Epithelial cell of esophagus (primary cell): ENCODE data around the gene VILL.
A peak's percentile ranks its signal among the peaks of the same experiment; 100 is the strongest.

Experiments used
- DNase-seq: peaks from one replicate; pipeline ENCODE4 v3.0.0; 2010; ENCODE audit warnings: low read depth
- H3K4me3 ChIP-seq: 2 replicates; pipeline ENCODE4 v1.5.1; 2011; ENCODE audit warnings: mild to moderate bottlenecking, low read length, control low read depth
- TF ChIP-seq, protein P1 (sequence below): IDR thresholded peaks from 2 replicates; pipeline ENCODE4 v1.5.1; 2011; ENCODE audit warnings: low read depth, mild to moderate bottlenecking, low read length, control low read depth, inconsistent platforms; ENCODE audit not compliant: insufficient read depth; ENCODE audit errors: missing control alignments

VILL gene

DNA sequence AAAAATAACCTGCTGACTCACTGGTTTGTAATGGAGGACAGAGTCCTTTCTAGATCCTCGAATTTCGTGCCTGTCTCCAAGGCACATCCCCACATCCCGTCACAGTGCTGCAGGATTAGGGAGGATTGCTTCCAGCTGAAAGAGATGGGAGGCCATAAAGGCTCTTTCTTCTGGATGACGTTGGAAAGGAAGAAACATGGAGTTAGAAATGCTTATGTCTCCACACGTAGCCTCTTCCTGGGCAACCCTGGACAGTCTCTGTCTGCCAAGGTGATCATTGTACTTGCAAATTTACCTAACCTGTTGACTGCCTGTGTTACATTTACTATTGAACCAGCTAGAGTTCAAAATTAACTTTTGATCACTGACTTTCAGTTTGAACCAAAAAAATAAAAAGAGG is 27.6 kb upstream of the VILL start:
- no peak for DNase-seq
- TF ChIP-seq, protein P1, sequence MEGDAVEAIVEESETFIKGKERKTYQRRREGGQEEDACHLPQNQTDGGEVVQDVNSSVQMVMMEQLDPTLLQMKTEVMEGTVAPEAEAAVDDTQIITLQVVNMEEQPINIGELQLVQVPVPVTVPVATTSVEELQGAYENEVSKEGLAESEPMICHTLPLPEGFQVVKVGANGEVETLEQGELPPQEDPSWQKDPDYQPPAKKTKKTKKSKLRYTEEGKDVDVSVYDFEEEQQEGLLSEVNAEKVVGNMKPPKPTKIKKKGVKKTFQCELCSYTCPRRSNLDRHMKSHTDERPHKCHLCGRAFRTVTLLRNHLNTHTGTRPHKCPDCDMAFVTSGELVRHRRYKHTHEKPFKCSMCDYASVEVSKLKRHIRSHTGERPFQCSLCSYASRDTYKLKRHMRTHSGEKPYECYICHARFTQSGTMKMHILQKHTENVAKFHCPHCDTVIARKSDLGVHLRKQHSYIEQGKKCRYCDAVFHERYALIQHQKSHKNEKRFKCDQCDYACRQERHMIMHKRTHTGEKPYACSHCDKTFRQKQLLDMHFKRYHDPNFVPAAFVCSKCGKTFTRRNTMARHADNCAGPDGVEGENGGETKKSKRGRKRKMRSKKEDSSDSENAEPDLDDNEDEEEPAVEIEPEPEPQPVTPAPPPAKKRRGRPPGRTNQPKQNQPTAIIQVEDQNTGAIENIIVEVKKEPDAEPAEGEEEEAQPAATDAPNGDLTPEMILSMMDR = no peak
- H3K4me3 ChIP-seq = no peak overlapping the region

GRCh38 chr3:37963635-37964034 is 27.0 kb upstream of the VILL start:
- H3K4me3 ChIP-seq = no peak overlapping the region
- no peak for DNase-seq
- TF ChIP-seq, protein P1 = no peak

GRCh38 chr3:37964146-37964545 is 26.4 kb upstream of the VILL start:
- no peak for DNase-seq
- TF ChIP-seq, protein P1 = no peak
- no peak overlapping the region for H3K4me3 ChIP-seq

- TF ChIP-seq, protein P1 = no peak
- H3K4me3 ChIP-seq = no peak overlapping the region
- no peak for DNase-seq
Observed at GRCh38 chr3:37964716-37965115, 25.9 kb upstream of the VILL start.

DNA sequence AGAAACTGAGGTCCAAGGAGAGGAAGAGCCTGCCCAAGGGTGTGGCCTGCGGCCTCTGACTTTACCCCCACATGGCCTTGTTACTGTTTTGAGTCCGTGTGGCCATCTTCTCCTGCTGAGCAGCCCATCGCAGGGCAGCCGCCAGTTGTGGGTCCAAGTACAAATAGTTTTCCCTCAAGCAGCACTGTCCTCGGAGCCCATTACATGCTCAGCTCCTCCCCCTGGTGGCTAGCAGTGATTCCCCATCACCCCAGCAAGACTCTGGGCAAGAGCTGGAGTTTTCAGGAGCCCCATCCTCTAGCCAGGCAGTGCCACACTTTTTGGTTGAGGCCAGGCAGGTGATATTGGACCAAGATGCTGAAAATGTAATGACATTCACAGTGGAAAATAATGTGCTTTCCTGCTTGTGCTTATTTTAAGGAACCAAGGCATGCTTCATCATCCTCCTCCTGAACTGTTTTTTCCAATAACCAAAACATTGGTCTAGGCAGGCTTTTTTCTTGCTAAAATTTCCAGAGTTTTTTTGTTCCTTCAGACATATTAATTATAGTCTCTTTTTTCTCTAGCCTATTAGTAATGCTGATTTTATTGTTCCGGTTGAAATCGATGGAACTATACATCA is 23.2 kb upstream of the VILL start:
- TF ChIP-seq, protein P1 = peak; percentile 89
- H3K4me3 ChIP-seq = no peak overlapping the region
- DNase-seq = peak; percentile 69

DNA sequence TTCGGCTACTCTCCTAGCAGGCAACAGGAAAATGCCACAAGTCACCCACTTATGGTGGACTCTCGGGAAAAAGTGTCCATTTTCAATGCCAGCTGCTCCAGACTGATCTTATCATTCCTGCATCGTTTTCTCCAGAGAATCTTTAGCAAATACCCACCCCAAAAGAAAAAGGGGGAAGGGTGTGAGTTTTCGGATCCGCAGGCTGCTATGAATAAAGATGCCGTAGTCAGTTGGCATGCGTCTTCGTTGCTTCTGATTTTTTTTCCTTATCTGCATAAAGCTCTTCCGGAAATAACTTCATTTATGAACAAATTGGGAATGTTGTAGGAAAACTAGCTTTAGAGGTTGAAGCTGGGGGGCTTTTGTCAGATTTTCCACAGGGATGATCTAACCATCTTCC is 22.4 kb upstream of the VILL start:
- DNase-seq = no peak
- TF ChIP-seq, protein P1 = no peak
- no peak overlapping the region for H3K4me3 ChIP-seq
